ENCODE data around the gene PHF2. TPM values are rescaled to one million over a fixed set of nuclear protein-coding genes. Genes with fewer than 3 reads are reported as not detected.

The PHF2 gene
- total and polyA plus RNA-seq, 9 of the 15 experiments (the other 6 are each of a cell fraction or from before 2014, with no cell fraction given), result 0.37 to 14.4 (median 8.1) TPM

DNA sequence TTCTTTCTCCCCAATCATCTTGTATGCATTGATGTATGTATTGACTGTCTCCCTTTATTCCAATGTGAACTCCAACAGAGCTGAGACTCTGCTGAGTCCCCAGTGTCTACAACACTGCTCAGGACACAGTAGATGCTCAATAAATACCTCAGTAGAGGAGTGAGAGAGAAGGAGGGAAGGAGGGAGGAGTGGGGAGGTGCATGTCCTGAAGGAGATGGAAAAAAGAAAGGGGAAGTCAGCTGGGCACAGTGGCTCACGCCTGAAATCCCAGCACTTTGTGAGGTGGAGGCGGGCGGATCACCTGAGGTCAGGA lies 2.9 kb upstream of the PHF2 start:
- H3K4me3 ChIP-seq, result no peak overlapping the region
- peak; percentile 27 for TF ChIP-seq RBM25 (IDR thresholded peaks at IDR 0.05; ENCODE audit: low read depth, low read length, severe bottlenecking)
- TF ChIP-seq ETS2 (tag; IDR thresholded peaks at IDR 0.05; ENCODE audit: borderline replicate concordance, poor library complexity, severe bottlenecking), result no peak
- ATAC-seq, result no peak
- H3K4me2 ChIP-seq (ENCODE audit: insufficient read depth, low read length), result no peak overlapping the region
- H2AFZ ChIP-seq (ENCODE audit: low read depth, low read length), result no peak overlapping the region
- no peak for DNase-seq (ENCODE audit: extremely low read depth in 1 of 4, low spot score in 3 of 4)
- no TSS peak for BruUV-seq (replicated peaks)
- no peak overlapping the region for H3K27ac ChIP-seq (ENCODE audit: extremely low read depth, low read depth, low read length)
- no peaks in the 10 kb centered on the region for H3K27me3 ChIP-seq (ENCODE audit: control insufficient read depth in 2 of 2, insufficient read depth in 2 of 2, low read length in 2 of 2)
- H3K9me1 ChIP-seq (ENCODE audit: control insufficient read depth, insufficient read depth, low read length), result no peaks in the 10 kb centered on the region
- no peaks in the 10 kb centered on the region for H3K9me3 ChIP-seq (replicated peaks; ENCODE audit: control insufficient read depth, insufficient read depth, low read depth, low read length)
- CTCF ChIA-PET (ENCODE audit: low intra/inter-chr PET ratio), result no interaction called here
- peaks cover 17% of the 10 kb centered on the region for H3K79me2 ChIP-seq (ENCODE audit: control insufficient read depth, insufficient read depth, low read length)
- FAIRE-seq, result no peak
- H4K20me1 ChIP-seq (replicated peaks; ENCODE audit: control insufficient read depth, insufficient read depth, low read length), result no peaks in the 10 kb centered on the region
- H3K9ac ChIP-seq (ENCODE audit: insufficient read depth in 1 of 2, low read depth in 2 of 2, low read length in 2 of 2), result no peak overlapping the region
- peaks cover 13 to 31% of the 10 kb centered on the region in 2 experiments for H3K4me1 ChIP-seq (replicated peaks in 1 of 2; ENCODE audit: control insufficient read depth in 2 of 2, insufficient read depth in 2 of 2, low read length in 2 of 2)
- H3K36me3 ChIP-seq (ENCODE audit: control insufficient read depth, insufficient read depth, low read length), result no peaks in the 10 kb centered on the region
- in situ Hi-C loops (cut with MboI), result no loop called here
- WGBS (ENCODE audit: insufficient coverage, low coverage, missing lambda C conversion rate), result 71% methylated on average over 3 of the region's 3 CpGs
- POLR2A ChIA-PET, result interaction anchor here (2.6 kb wide), 1 partner anchor 9 kb away, joined by 9 read pairs; no protein-coding TSS in a partner anchor
- intact Hi-C loops (cut with micrococcal nuclease), result loop anchor here (10.0 kb wide), 1 partner anchor 91 kb away; no protein-coding TSS in a partner anchor

DNA sequence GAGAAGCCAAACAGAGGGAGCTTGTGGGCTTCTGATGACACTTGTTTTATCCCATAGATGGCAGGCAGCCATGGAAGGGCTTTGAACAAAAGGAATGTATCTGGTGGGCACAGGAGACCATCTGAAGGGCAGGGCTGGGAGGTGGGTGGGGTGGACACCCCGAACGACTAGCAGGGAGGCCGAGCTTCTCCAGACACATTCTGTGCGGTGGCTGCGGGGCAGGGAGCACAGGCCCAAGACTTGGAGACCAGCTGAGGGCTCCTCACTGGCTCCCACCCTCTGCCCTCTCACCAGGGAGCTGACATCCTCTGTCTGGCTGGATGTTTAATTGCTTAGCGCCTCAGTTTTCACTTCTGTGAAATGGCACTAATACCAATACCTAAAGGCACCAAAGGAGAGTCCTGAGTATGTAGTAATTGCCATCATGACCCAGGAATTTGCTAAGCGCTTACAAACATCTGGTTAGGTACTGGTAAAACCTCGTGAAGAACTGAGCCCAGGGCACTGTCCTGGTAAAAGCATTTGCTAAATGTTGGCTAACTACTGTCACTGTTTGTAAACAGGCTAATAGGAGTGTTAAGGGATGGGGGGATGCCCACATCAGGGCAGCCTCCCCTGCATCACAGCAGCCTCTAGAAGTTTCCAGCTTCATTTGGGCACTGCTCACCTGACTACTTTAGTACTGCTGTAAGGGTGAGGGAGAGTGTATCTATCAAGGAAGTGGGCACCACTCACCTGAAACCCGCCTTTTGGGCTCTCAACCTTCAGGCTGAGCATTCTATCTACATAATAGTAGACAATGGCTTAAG lies 2.1 kb upstream of the PHF2 start:
- H3K4me2 ChIP-seq (ENCODE audit: insufficient read depth, low read length), result no peak overlapping the region
- FAIRE-seq (no peak), ATAC-seq (no peak), DNase-seq (ENCODE audit: extremely low read depth in 1 of 4, low spot score in 3 of 4) (no peak)
- POLR2A ChIA-PET, result interaction anchor here (0.8 to 2.6 kb wide), 3 partner anchors 7 to 8 kb away, joined by 3 to 9 read pairs (median 4); no protein-coding TSS in a partner anchor
- peaks cover 13 to 31% of the 10 kb centered on the region in 2 experiments for H3K4me1 ChIP-seq (replicated peaks in 1 of 2; ENCODE audit: control insufficient read depth in 2 of 2, insufficient read depth in 2 of 2, low read length in 2 of 2)
- CTCF ChIA-PET (ENCODE audit: low intra/inter-chr PET ratio), result no interaction called here
- BruUV-seq (replicated peaks), result no TSS peak
- no peak overlapping the region for H2AFZ ChIP-seq (ENCODE audit: low read depth, low read length)
- no peaks in the 10 kb centered on the region for H3K9me1 ChIP-seq (ENCODE audit: control insufficient read depth, insufficient read depth, low read length)
- in situ Hi-C loops (cut with MboI) (no loop called here), intact Hi-C loops (cut with micrococcal nuclease) (loop anchor here (10.0 kb wide), 1 partner anchor 91 kb away; no protein-coding TSS in a partner anchor)
- no peaks in the 10 kb centered on the region for H3K27me3 ChIP-seq (ENCODE audit: control insufficient read depth in 2 of 2, insufficient read depth in 2 of 2, low read length in 2 of 2)
- no peak overlapping the region for H3K4me3 ChIP-seq
- H3K9ac ChIP-seq (ENCODE audit: insufficient read depth in 1 of 2, low read depth in 2 of 2, low read length in 2 of 2), result no peak overlapping the region
- no peak overlapping the region for H3K27ac ChIP-seq (ENCODE audit: extremely low read depth, low read depth, low read length)
- H3K36me3 ChIP-seq (ENCODE audit: control insufficient read depth, insufficient read depth, low read length), result no peaks in the 10 kb centered on the region
- no peaks in the 10 kb centered on the region for H3K9me3 ChIP-seq (replicated peaks; ENCODE audit: control insufficient read depth, insufficient read depth, low read depth, low read length)
- TF ChIP-seq, protein P1, sequence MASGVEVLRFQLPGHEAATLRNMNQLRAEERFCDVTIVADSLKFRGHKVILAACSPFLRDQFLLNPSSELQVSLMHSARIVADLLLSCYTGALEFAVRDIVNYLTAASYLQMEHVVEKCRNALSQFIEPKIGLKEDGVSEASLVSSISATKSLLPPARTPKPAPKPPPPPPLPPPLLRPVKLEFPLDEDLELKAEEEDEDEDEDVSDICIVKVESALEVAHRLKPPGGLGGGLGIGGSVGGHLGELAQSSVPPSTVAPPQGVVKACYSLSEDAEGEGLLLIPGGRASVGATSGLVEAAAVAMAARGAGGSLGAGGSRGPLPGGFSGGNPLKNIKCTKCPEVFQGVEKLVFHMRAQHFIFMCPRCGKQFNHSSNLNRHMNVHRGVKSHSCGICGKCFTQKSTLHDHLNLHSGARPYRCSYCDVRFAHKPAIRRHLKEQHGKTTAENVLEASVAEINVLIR (CRISPR knock-in tag; IDR thresholded peaks at IDR 0.05), result no peak
- TF ChIP-seq ZNF124 (CRISPR knock-in tag; IDR thresholded peaks at IDR 0.05), result no peak
- no peak for TF ChIP-seq SMAD4 (CRISPR knock-in tag; conservative IDR thresholded peaks at IDR 0.05)
- no peak for TF ChIP-seq ZNF431 (CRISPR knock-in tag; IDR thresholded peaks at IDR 0.05)
- TF ChIP-seq, protein P2, sequence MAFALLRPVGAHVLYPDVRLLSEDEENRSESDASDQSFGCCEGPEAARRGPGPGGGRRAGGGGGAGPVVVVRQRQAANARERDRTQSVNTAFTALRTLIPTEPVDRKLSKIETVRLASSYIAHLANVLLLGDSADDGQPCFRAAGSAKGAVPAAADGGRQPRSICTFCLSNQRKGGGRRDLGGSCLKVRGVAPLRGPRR (CRISPR knock-in tag; IDR thresholded peaks at IDR 0.05), result no peak
- TF ChIP-seq RBM25 (IDR thresholded peaks at IDR 0.05; ENCODE audit: low read depth, low read length, severe bottlenecking), result peak; percentile 55
- no peak for TF ChIP-seq CHD1 (IDR thresholded peaks at IDR 0.05; ENCODE audit: low read length)
- H4K20me1 ChIP-seq (replicated peaks; ENCODE audit: control insufficient read depth, insufficient read depth, low read length), result no peaks in the 10 kb centered on the region
- 81% methylated on average over 9 of the region's 9 CpGs for WGBS (ENCODE audit: insufficient coverage, low coverage, missing lambda C conversion rate)
- peaks cover 20% of the 10 kb centered on the region for H3K79me2 ChIP-seq (ENCODE audit: control insufficient read depth, insufficient read depth, low read length)
